ENCODE results near the gene KCNMB3.
"Not testable (repeated sequence)": the region's sequence is repeated elsewhere in the genome, so short reads cannot be mapped to it uniquely, and the experiment has no call there.

Gene KCNMB3

DNA sequence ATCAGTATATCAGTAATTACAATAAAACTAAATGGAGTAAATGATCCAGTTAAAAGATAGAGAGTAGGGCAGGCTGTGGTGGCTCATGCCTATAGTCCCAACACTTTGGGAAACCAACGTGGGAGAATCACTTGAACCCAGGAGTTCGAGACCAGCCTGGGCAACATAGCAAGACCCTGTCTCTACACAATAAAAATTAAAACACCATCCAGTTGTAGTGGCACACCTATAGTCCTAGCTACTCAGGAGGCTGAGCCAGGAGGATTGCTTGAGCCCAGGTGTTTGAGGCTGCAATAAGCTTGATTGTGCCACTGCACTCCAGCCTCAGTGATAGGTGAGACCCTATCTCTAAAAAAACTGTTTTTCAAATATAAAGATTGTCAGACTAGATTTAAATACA lies 5.9 kb upstream of the KCNMB3 start:
- DNase-seq (ENCODE audit: low read depth), result no peak
- no peak overlapping the region for H3K4me3 ChIP-seq (ENCODE audit: control insufficient read depth, low read depth, low read length)
- TF ChIP-seq, protein P1, sequence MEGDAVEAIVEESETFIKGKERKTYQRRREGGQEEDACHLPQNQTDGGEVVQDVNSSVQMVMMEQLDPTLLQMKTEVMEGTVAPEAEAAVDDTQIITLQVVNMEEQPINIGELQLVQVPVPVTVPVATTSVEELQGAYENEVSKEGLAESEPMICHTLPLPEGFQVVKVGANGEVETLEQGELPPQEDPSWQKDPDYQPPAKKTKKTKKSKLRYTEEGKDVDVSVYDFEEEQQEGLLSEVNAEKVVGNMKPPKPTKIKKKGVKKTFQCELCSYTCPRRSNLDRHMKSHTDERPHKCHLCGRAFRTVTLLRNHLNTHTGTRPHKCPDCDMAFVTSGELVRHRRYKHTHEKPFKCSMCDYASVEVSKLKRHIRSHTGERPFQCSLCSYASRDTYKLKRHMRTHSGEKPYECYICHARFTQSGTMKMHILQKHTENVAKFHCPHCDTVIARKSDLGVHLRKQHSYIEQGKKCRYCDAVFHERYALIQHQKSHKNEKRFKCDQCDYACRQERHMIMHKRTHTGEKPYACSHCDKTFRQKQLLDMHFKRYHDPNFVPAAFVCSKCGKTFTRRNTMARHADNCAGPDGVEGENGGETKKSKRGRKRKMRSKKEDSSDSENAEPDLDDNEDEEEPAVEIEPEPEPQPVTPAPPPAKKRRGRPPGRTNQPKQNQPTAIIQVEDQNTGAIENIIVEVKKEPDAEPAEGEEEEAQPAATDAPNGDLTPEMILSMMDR (IDR thresholded peaks at IDR 0.05; ENCODE audit: control insufficient read depth, insufficient read depth, low read depth, low read length, missing control alignments), result no peak

DNA sequence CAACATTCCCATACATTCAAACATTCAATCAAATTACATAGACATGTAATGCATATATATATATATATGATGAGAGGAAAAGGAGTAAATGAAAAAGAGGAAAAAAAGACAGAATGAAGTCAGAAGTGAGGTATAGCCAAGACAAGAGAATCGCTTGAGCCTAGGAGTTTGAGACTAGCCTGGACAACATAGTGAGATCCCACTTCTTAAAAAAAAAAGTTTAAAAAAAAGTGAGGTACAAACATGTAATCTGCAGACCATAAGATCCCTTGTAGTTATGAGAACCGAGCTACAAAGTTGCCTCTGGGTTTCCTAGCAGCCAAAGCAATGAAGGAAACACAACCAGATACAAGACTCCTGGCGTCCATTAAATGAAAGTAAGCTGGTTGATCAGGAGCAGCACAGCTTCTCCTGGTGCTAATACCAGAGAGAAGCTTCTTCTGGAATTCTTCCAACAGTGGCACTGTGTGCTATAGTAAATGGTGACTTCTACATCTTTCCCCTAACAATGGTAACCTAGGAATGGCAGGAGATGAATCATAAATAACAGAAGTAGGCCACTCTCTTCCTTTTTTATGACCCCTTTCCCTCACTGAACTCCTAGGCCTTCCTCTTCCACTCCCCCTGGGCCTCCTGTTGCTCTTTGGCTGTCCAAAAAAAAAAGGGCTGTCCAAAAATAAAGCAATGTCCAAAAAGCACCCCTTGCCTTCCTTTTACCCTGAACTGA lies 3.5 kb downstream of the KCNMB3 start:
- no peak overlapping the region for H3K4me3 ChIP-seq (ENCODE audit: control insufficient read depth, low read depth, low read length)
- TF ChIP-seq, protein P1 (IDR thresholded peaks at IDR 0.05; ENCODE audit: control insufficient read depth, insufficient read depth, low read depth, low read length, missing control alignments), result no peak
- DNase-seq (ENCODE audit: low read depth), result no peak

DNA sequence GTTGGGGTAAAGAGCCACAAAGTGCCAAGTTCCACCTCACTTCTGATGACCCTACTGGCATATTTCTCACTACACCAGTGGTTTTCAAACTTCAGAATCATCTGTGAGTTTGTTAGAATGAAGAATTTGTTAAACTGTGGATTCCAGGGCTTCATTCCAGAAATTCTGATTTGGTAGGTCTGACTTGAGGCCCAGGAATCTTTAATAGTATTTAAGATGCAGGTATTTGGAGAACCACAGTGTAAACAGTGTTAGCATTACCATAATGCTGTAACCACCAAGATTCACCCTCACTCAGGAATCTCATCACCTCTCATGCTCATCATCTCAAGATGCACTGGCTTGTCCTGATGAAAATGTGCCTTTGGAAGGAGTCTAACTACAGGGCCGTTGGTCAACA lies 6.0 kb downstream of the KCNMB3 start:
- H3K4me3 ChIP-seq (ENCODE audit: control insufficient read depth, low read depth, low read length), result no peak overlapping the region
- TF ChIP-seq, protein P1 (IDR thresholded peaks at IDR 0.05; ENCODE audit: control insufficient read depth, insufficient read depth, low read depth, low read length, missing control alignments), result no peak
- DNase-seq (ENCODE audit: low read depth), result no peak

DNA sequence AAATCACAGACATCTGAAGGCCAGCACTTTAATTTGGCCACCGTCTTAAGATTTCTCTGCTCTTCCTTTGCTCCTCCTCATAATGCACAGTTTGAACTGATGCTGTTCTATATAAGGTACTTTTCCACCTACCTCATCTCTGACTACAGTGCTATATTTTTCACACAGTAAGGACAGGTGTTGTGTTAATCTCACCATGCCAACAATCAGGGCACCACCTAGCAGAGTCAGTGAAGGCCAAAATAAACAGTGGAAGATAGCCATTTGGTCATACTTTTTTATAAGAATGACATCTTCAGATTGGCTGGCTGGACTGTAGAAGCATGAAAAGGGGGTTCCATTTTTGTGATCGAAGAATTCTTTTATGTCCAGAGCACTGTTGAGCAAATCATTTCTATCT lies 8.1 kb downstream of the KCNMB3 start:
- not testable (repeated sequence) for H3K4me3 ChIP-seq (ENCODE audit: control insufficient read depth, low read depth, low read length); DNase-seq (ENCODE audit: low read depth)

DNA sequence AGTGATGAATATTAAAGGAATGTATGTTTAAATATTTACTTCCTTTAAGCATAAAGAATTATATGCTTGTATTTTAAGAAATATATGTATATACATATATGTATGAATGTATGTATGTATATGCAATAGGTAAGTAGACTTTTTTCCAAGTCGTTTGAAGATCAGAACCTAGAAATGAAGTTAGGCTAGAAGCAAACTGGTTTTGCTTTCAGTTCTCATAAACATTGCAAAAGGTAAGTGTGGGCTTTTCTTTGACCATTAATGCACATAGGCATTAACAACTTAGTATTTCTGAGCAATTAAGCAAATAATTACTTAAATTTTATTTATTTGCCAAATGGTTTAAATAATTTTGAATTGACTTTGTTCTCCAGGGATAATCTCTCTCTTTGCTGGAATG lies 10.6 kb downstream of the KCNMB3 start:
- DNase-seq (ENCODE audit: low read depth); H3K4me3 ChIP-seq (ENCODE audit: control insufficient read depth, low read depth, low read length): not testable (repeated sequence)

DNA sequence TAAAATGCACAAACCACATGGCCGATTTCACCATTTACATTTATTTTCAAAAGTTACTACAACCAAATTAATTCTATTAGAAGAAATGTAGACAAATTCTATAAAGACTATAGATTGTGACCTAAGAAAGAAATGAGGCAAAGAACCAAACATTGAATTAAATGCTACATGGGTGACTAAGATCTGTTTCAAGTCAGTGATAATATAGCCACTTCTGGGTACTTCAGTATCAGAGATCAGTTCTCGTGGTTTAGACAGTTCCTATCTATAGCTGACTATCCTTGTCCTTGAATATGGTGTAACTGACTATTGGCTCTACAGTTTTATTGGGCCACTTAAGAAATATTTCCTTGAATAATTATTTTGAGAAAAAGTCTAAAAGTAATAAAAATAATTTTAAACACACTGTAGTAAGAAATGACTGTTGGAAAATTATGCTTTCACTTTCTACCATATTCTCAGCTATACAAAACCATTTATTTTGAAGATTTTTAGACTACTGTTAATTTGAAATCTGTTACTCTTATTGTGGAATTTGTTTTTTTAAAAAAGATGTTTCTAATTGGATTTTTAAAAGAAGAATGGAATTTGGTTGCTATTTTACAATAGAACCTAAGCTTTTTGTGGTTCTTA lies 14.1 kb downstream of the KCNMB3 start:
- H3K4me3 ChIP-seq (ENCODE audit: control insufficient read depth, low read depth, low read length), result no peak overlapping the region
- DNase-seq (ENCODE audit: low read depth), result no peak
- TF ChIP-seq, protein P1 (IDR thresholded peaks at IDR 0.05; ENCODE audit: control insufficient read depth, insufficient read depth, low read depth, low read length, missing control alignments), result no peak

DNA sequence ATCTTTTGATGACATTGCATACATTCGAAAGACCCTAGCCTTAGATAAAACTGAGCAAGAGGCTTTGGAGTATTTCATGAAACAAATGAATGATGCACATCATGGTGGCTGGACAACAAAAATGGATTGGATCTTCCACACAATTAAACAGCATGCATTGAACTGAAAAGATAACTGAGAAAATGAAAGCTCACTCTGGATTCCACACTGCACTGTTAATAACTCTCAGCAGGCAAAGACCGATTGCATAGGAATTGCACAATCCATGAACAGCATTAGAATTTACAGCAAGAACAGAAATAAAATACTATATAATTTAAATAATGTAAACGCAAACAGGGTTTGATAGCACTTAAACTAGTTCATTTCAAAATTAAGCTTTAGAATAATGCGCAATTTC lies 16.7 kb downstream of the KCNMB3 start:
- H3K4me3 ChIP-seq (ENCODE audit: control insufficient read depth, low read depth, low read length), result no peak overlapping the region
- no peak for DNase-seq (ENCODE audit: low read depth)
- TF ChIP-seq, protein P1 (IDR thresholded peaks at IDR 0.05; ENCODE audit: control insufficient read depth, insufficient read depth, low read depth, low read length, missing control alignments), result no peak
